GM12878 (cell line): ENCODE data around the gene PODXL2.

Experiments used
- BCLAF1 ChIP-seq: fragments of 450-650 bp; IDR thresholded peaks from 2 replicates; pipeline ENCODE4 v1.6.1; 2017; ENCODE audit warnings: antibody characterized with exemption, mild to moderate bottlenecking, moderate library complexity
- CEBPB ChIP-seq, 2 experiments: fragments of 150-350 bp in 1 of 2; IDR thresholded peaks; 2 replicates each; pipeline ENCODE4 v1.6.1; 2012 to 2014; ENCODE audit warnings: low read depth in 2 of 2, low read length in 2 of 2, borderline replicate concordance in 1 of 2, inconsistent platforms in 1 of 2
- PBX3 ChIP-seq: IDR thresholded peaks from 2 replicates; pipeline ENCODE4 v1.6.1; 2011; ENCODE audit warnings: mild to moderate bottlenecking, low read depth, low read length, moderate library complexity; ENCODE audit not compliant: insufficient replicate concordance
- POLR2AphosphoS5 ChIP-seq: IDR thresholded peaks from 2 replicates; pipeline ENCODE4 v1.6.1; 2011; ENCODE audit warnings: mild to moderate bottlenecking, low read length, inconsistent platforms
- TARDBP ChIP-seq: IDR thresholded peaks from 2 replicates; pipeline ENCODE4 v1.6.1; 2016; ENCODE audit warnings: borderline replicate concordance
- TF ChIP-seq, protein P1 (sequence below), 3 experiments: IDR thresholded peaks in 2 of 3; conservative IDR thresholded peaks in 1 of 3; 2 replicates each; pipeline ENCODE4 v1.5.1; 2011; ENCODE audit warnings: low read depth in 3 of 3, low read length in 3 of 3, mild to moderate bottlenecking in 3 of 3, control low read depth in 2 of 3, moderate library complexity in 2 of 3, inconsistent platforms in 1 of 3, mixed read lengths in 1 of 3; ENCODE audit not compliant: control insufficient read depth in 2 of 3, insufficient read depth in 1 of 3; ENCODE audit errors: extremely low read depth in 1 of 3

- TF ChIP-seq, protein P1, sequence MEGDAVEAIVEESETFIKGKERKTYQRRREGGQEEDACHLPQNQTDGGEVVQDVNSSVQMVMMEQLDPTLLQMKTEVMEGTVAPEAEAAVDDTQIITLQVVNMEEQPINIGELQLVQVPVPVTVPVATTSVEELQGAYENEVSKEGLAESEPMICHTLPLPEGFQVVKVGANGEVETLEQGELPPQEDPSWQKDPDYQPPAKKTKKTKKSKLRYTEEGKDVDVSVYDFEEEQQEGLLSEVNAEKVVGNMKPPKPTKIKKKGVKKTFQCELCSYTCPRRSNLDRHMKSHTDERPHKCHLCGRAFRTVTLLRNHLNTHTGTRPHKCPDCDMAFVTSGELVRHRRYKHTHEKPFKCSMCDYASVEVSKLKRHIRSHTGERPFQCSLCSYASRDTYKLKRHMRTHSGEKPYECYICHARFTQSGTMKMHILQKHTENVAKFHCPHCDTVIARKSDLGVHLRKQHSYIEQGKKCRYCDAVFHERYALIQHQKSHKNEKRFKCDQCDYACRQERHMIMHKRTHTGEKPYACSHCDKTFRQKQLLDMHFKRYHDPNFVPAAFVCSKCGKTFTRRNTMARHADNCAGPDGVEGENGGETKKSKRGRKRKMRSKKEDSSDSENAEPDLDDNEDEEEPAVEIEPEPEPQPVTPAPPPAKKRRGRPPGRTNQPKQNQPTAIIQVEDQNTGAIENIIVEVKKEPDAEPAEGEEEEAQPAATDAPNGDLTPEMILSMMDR (IDR thresholded peaks at IDR 0.05 in 2 of 3, conservative IDR thresholded peaks at IDR 0.05 in 1 of 3; ENCODE audit: control insufficient read depth in 2 of 3, extremely low read depth in 1 of 3, insufficient read depth in 1 of 3, low read depth in 3 of 3, low read length in 3 of 3): no peak
- TF ChIP-seq POLR2AphosphoS5: no peak
- no peak for TF ChIP-seq BCLAF1
- TF ChIP-seq PBX3: no peak
- TF ChIP-seq CEBPB (IDR thresholded peaks at IDR 0.05; ENCODE audit: borderline replicate concordance in 1 of 2, low read depth in 2 of 2, low read length in 2 of 2): no peak
- no peak for TF ChIP-seq TARDBP
These were observed 17.6 kb downstream of the PODXL2 start for GRCh38 chr3:127646501-127647046.
